GM23248 (cell line): ENCODE data around the gene VSIG1.

Experiments
- EZH2 ChIP-seq: fragments of 200-600 bp; sonication (generic); IDR thresholded peaks from 2 replicates; pipeline ENCODE4 v1.6.1; 2018; ENCODE audit warnings: antibody characterized with exemption, mild to moderate bottlenecking; ENCODE audit not compliant: insufficient read depth, poor library complexity, severe bottlenecking
- EZH2phosphoT487 ChIP-seq: fragments of 200-600 bp; sonication (generic); IDR thresholded peaks from 2 replicates; pipeline ENCODE4 v1.6.1; 2018; ENCODE audit warnings: antibody characterized with exemption, moderate library complexity, mild to moderate bottlenecking, low read depth; ENCODE audit not compliant: insufficient read depth

- TF ChIP-seq EZH2phosphoT487 (no peak), EZH2 (no peak)
Observed at GRCh38 chrX:108072746-108073145, 27.9 kb downstream of the VSIG1 start.
